Left lung (tissue), 10 donors: ENCODE data around the gene MLST8. TPM values are rescaled to one million over a fixed set of nuclear protein-coding genes. Genes with fewer than 3 reads are reported as not detected.
A peak's percentile ranks its signal among the peaks of the same experiment; 100 is the strongest.

Experiments
- ATAC-seq: fragments of 200-7000 bp; cut with Tn5 transposase; one replicate; pipeline ENCODE4 v1.9.1; 2020; ENCODE audit warnings: moderate library complexity
- DNase-seq, 4 donors: peaks; one replicate each; pipeline ENCODE4 v3.0.0-alpha.2; 2013 to 2020
- H3K27ac ChIP-seq, 2 donors: fragments of 200-600 bp; sonication (generic) in 1 of 2; one replicate each; pipeline versions ENCODE4 v1.5.0 to v1.8.0; 2020 to 2021
- H3K27me3 ChIP-seq, 2 donors: fragments of 200-600 bp; sonication (generic) in 1 of 2; one replicate each; pipeline versions ENCODE4 v1.5.0 to v1.8.0; 2020 to 2021
- H3K36me3 ChIP-seq, 2 donors: fragments of 200-600 bp; sonication (generic) in 1 of 2; one replicate each; pipeline versions ENCODE4 v1.5.0 to v1.8.0; 2020 to 2021
- H3K4me1 ChIP-seq, 2 donors: fragments of 200-600 bp; one replicate each; pipeline ENCODE4 v1.8.0; 2021
- H3K4me3 ChIP-seq, 2 donors: fragments of 200-600 bp; sonication (generic) in 1 of 2; one replicate each; pipeline versions ENCODE4 v1.5.0 to v1.8.0; 2020 to 2021; ENCODE audit warnings: mild to moderate bottlenecking in 1 of 2
- H3K9me3 ChIP-seq, 2 donors: fragments of 200-600 bp; sonication (generic) in 1 of 2; one replicate each; pipeline versions ENCODE4 v1.5.0 to v1.8.0; 2020 to 2021
- intact Hi-C, 2 donors: fragments of 100-400 bp; cut with DNase I; formaldehyde crosslinking; loops; one replicate each; pipeline versions ENCODE4 v1.11.2 to v1.14.2; 2022
- polyA plus RNA-seq, 6 donors: library from polyadenylated mRNA; unstranded; fragments of 120-200 nt; gene quantifications; one replicate each; pipeline ENCODE4 v1.2.1, GENCODE V29; 2013; ENCODE audit not compliant: insufficient read length in 6 of 6
- total RNA-seq, 2 donors: library from RNA; stranded (reverse); fragmentation: NEBNext Ultra II Directional; extraction: Animal tissue kit (Norgen Biotek cat#: 25700); gene quantifications; one replicate each; pipeline ENCODE4 v1.2.1, GENCODE V29; 2021
- TF ChIP-seq, protein P1 (sequence below), 2 donors: fragments of 200-600 bp; sonication (generic) in 1 of 2; IDR thresholded peaks; one replicate each; pipeline versions ENCODE4 v1.5.0 to v1.8.0; 2021; ENCODE audit warnings: antibody characterized with exemption in 2 of 2
- donor health status: DM: no; HTN: yes; CAD: no.
- donor health status: DM: no; HTN: no; CAD: no.

The MLST8 gene
- total and polyA plus RNA-seq, 8 donors = 29.8 to 40.3 (median 37.0) TPM

- ATAC-seq (no peak), DNase-seq (no peak)
- Histone ChIP-seq H3K36me3 (peaks cover 0 to 12% of the 10 kb centered on the region in 2 donors), H3K4me1 (peaks cover 21 to 36% of the 10 kb centered on the region in 2 donors), H3K4me3 (no peak overlapping the region), H3K9me3 (no peaks in the 10 kb centered on the region), H3K27ac (no peak overlapping the region), H3K27me3 (no peaks in the 10 kb centered on the region)
- TF ChIP-seq, protein P1, sequence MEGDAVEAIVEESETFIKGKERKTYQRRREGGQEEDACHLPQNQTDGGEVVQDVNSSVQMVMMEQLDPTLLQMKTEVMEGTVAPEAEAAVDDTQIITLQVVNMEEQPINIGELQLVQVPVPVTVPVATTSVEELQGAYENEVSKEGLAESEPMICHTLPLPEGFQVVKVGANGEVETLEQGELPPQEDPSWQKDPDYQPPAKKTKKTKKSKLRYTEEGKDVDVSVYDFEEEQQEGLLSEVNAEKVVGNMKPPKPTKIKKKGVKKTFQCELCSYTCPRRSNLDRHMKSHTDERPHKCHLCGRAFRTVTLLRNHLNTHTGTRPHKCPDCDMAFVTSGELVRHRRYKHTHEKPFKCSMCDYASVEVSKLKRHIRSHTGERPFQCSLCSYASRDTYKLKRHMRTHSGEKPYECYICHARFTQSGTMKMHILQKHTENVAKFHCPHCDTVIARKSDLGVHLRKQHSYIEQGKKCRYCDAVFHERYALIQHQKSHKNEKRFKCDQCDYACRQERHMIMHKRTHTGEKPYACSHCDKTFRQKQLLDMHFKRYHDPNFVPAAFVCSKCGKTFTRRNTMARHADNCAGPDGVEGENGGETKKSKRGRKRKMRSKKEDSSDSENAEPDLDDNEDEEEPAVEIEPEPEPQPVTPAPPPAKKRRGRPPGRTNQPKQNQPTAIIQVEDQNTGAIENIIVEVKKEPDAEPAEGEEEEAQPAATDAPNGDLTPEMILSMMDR (IDR thresholded peaks at IDR 0.05) = no peak
- intact Hi-C loops = no loop called here
Observed at GRCh38 chr16:2216330-2216729, 11.1 kb downstream of the MLST8 start.

DNA sequence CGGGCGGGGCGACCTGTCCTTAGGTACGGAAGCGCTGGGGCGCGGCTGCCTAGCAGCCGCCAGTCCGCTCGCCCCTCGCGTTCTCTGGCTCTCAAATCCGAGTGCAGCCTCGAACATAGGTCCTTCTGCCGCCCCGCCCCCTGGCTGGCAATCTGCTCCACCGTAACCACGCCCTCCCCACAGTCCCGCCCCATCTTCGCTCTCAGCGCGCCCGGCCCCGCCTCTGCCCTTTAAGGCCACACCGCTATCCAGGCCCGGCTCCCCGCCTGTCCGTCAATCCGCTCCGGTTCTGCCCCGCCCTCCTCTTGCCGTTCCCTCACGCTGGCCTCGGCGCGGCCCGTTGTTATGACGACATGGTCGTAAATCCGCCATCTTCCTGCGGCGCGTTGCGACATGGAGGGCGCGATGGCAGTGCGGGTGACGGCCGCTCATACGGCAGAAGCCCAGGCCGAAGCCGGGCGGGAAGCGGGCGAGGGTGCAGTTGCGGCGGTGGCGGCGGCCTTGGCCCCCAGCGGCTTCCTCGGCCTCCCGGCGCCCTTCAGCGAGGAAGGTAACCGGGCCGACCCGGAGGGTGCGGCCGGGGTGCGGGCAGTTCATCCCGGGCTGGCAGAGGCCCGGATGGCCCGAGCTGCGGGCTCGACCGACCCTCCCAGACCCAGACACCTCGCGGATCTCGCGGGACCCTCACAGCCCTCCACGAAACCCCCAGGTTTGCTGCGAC, 18.1 kb downstream of the MLST8 start, which contains the start of gene E4F1:
TSS of gene E4F1 (plus strand) at position 371 of the 721 bp plus-strand sequence. CDS start at position 394, 23 bp downstream.
- intact Hi-C loops = no loop called here
- Histone ChIP-seq H3K4me3 (peak within 1 kb of the TSS; percentile 98 to 100), H3K27ac (peak within 1 kb of the TSS; percentile 75 to 94), H3K27me3 (no peaks in the 10 kb centered on the region), H3K4me1 (peaks cover 9 to 34% of the 10 kb centered on the region in 2 donors), H3K36me3 (peaks cover 0 to 6% of the 10 kb centered on the region in 2 donors), H3K9me3 (no peaks in the 10 kb centered on the region)
- peak; percentile 99 for ATAC-seq
- TF ChIP-seq, protein P1 (IDR thresholded peaks at IDR 0.05) = peak in 1 of 2 donors; percentile 21
- DNase-seq = peak; percentile 98 to 100 (median 100)

DNA sequence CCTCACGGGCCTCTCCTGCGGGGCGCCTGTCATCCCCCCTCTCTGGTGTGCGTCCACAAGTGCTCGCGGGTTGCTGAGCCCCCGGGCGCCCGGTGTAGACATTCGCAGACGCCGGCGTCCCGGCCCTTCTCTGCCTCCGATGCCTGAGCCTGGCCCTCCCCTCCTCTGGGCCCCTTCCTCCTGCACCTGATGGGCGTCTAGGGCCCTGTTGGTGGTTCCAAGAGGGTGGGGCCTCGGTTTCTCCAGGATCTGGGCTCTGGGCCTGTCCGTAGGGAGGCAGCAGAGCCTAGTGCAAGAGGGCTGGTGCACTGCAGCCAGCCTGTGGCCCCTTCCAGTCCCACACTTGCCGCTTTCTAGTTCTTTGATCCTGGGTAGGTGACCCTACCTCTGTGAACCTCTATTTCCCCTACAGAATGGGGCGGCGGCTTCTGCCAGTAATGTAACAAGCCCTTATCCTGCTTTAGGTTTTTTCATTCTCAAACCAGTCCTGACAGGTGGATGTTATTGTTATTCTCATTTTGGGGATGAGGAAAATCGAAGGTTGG, 18.8 kb downstream of the MLST8 start:
- peaks cover 9 to 34% of the 10 kb centered on the region in 2 donors for H3K4me1 ChIP-seq
- no peaks in the 10 kb centered on the region for H3K27me3 ChIP-seq
- DNase-seq (peak in 2 of 4 donors; percentile 38 to 61), ATAC-seq (peak; percentile 73)
- H3K4me3 ChIP-seq = peak overlapping the region; percentile 98 to 100
- H3K27ac ChIP-seq = peak overlapping the region; percentile 75 to 94
- H3K36me3 ChIP-seq = peaks cover 0 to 12% of the 10 kb centered on the region in 2 donors
- TF ChIP-seq, protein P1 (IDR thresholded peaks at IDR 0.05) = no peak
- intact Hi-C loops = no loop called here
- H3K9me3 ChIP-seq = no peaks in the 10 kb centered on the region

DNA sequence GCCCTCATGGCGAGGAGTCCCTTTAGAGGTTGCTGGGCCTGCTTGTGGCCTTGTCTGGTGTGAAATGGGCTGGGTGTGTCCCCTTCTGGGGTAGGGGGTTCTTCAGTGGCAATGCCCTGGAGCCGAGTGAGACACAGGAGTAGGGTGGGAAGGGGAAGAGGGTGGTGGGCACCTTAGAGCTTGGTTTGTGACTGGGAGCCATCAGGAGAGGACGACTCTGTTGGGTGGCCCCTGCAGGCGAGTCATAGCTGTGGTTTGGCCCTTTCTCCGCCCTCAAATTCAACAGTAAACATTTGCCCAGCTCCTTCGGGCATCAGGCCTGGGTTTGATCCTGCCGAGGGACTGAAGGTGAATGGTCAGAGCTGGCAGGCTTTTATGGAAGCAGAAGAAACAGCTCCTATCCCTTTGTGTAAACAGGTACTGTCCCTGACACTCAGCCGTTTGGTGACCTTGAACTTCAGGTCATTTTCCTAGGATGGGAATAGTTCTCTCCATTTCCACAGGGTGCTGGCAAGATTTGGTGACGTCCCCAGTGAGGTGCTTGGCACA, 21.1 kb downstream of the MLST8 start:
- Histone ChIP-seq H3K4me3 (no peak overlapping the region), H3K27ac (no peak overlapping the region), H3K27me3 (no peaks in the 10 kb centered on the region), H3K4me1 (peaks cover 9 to 34% of the 10 kb centered on the region in 2 donors), H3K9me3 (no peaks in the 10 kb centered on the region), H3K36me3 (peaks cover 0 to 35% of the 10 kb centered on the region in 2 donors)
- TF ChIP-seq, protein P1 (IDR thresholded peaks at IDR 0.05) = no peak
- intact Hi-C loops = no loop called here
- DNase-seq (no peak), ATAC-seq (no peak)

- DNase-seq (no peak), ATAC-seq (no peak)
- intact Hi-C loops = no loop called here
- Histone ChIP-seq H3K4me1 (peaks cover 9 to 34% of the 10 kb centered on the region in 2 donors), H3K27ac (no peak overlapping the region), H3K36me3 (peaks cover 0 to 41% of the 10 kb centered on the region in 2 donors), H3K9me3 (no peaks in the 10 kb centered on the region), H3K4me3 (no peak overlapping the region), H3K27me3 (no peaks in the 10 kb centered on the region)
- TF ChIP-seq, protein P1 (IDR thresholded peaks at IDR 0.05) = no peak
Observed at GRCh38 chr16:2226918-2227317, 21.7 kb downstream of the MLST8 start.
